ENCODE measurements around the gene C16orf78. TPM values are rescaled to one million over a fixed set of nuclear protein-coding genes. Genes with fewer than 3 reads are reported as not detected.

Gene C16orf78
- polyA plus RNA-seq, 1 donor from 2014 or later, result not detected

- Histone ChIP-seq H3K4me2 (ENCODE audit: low read length) (no peak overlapping the region), H3K27ac (ENCODE audit: low read length) (no peak overlapping the region), H3K27me3 (ENCODE audit: insufficient read depth, low read depth, low read length) (no peaks in the 10 kb centered on the region), H3K9ac (ENCODE audit: low read length) (no peak overlapping the region), H3K9me3 (ENCODE audit: low read length) (no peaks in the 10 kb centered on the region), H3K36me3 (ENCODE audit: insufficient read depth, low read length) (no peaks in the 10 kb centered on the region), H3K9me2 (ENCODE audit: insufficient read depth, low read length) (no peaks in the 10 kb centered on the region), H2AFZ (ENCODE audit: low read depth, low read length) (no peak overlapping the region), H4K20me1 (ENCODE audit: insufficient read depth) (no peaks in the 10 kb centered on the region), H3F3A (ENCODE audit: insufficient read depth, low read length, poor library complexity, severe bottlenecking) (no peaks in the 10 kb centered on the region), H3K79me2 (replicated peaks; ENCODE audit: insufficient read depth, low read length) (no peaks in the 10 kb centered on the region), H3K4me3 (ENCODE audit: low read length) (no peak overlapping the region)
- no peak for TF ChIP-seq TAF1 (IDR thresholded peaks at IDR 0.05; ENCODE audit: low read depth)
- no peak for TF ChIP-seq POLR2AphosphoS5 (IDR thresholded peaks at IDR 0.05)
- TF ChIP-seq SMC3 (conservative IDR thresholded peaks at IDR 0.05; ENCODE audit: poor library complexity), result no peak
Measured at GRCh38 chr16:49365711-49366509, 7.7 kb upstream of the C16orf78 start.

DNA sequence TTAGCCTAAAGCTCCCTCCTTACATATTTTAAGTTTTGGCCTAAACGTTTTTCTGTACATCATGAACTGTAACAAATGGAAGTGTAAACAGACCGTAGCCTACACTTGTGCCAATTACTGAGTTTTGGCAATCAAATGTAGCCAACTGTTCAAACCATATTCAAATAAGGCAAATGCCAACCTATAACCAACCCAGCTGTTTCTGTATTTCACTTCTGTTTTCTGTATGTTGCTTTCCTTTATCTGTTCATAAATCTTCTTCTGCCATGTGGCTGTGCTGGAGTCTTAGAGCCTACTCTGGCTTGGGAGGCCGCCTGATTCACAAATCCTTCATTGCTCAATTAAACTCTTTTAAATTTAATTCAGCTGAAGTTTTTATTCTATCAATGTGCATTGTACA lies 6.9 kb upstream of the C16orf78 start:
- Histone ChIP-seq H3K36me3 (ENCODE audit: insufficient read depth, low read length) (no peaks in the 10 kb centered on the region), H2AFZ (ENCODE audit: low read depth, low read length) (no peak overlapping the region), H3F3A (ENCODE audit: insufficient read depth, low read length, poor library complexity, severe bottlenecking) (no peaks in the 10 kb centered on the region), H3K4me2 (ENCODE audit: low read length) (no peak overlapping the region), H4K20me1 (ENCODE audit: insufficient read depth) (no peaks in the 10 kb centered on the region), H3K4me3 (ENCODE audit: low read length) (no peak overlapping the region), H3K9me3 (ENCODE audit: low read length) (no peaks in the 10 kb centered on the region), H3K79me2 (replicated peaks; ENCODE audit: insufficient read depth, low read length) (no peaks in the 10 kb centered on the region), H3K27ac (ENCODE audit: low read length) (no peak overlapping the region), H3K9me2 (ENCODE audit: insufficient read depth, low read length) (no peaks in the 10 kb centered on the region), H3K27me3 (ENCODE audit: insufficient read depth, low read depth, low read length) (no peaks in the 10 kb centered on the region), H3K9ac (ENCODE audit: low read length) (no peak overlapping the region)
- TF ChIP-seq MXI1 (conservative IDR thresholded peaks at IDR 0.05; ENCODE audit: poor library complexity, severe bottlenecking) (no peak), RAD21 (conservative IDR thresholded peaks at IDR 0.05) (no peak), POLR2AphosphoS5 (IDR thresholded peaks at IDR 0.05) (no peak), EZH2 (IDR thresholded peaks at IDR 0.05; ENCODE audit: borderline replicate concordance, insufficient read depth, low read length, poor library complexity, severe bottlenecking) (no peak), EP300 (conservative IDR thresholded peaks at IDR 0.05; ENCODE audit: poor library complexity, severe bottlenecking) (no peak), TAF1 (IDR thresholded peaks at IDR 0.05; ENCODE audit: low read depth) (no peak), SMC3 (conservative IDR thresholded peaks at IDR 0.05; ENCODE audit: poor library complexity) (no peak)
- TF ChIP-seq, protein P1, sequence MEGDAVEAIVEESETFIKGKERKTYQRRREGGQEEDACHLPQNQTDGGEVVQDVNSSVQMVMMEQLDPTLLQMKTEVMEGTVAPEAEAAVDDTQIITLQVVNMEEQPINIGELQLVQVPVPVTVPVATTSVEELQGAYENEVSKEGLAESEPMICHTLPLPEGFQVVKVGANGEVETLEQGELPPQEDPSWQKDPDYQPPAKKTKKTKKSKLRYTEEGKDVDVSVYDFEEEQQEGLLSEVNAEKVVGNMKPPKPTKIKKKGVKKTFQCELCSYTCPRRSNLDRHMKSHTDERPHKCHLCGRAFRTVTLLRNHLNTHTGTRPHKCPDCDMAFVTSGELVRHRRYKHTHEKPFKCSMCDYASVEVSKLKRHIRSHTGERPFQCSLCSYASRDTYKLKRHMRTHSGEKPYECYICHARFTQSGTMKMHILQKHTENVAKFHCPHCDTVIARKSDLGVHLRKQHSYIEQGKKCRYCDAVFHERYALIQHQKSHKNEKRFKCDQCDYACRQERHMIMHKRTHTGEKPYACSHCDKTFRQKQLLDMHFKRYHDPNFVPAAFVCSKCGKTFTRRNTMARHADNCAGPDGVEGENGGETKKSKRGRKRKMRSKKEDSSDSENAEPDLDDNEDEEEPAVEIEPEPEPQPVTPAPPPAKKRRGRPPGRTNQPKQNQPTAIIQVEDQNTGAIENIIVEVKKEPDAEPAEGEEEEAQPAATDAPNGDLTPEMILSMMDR (IDR thresholded peaks at IDR 0.05; ENCODE audit: poor library complexity, severe bottlenecking), result no peak
- TF ChIP-seq, protein P2, sequence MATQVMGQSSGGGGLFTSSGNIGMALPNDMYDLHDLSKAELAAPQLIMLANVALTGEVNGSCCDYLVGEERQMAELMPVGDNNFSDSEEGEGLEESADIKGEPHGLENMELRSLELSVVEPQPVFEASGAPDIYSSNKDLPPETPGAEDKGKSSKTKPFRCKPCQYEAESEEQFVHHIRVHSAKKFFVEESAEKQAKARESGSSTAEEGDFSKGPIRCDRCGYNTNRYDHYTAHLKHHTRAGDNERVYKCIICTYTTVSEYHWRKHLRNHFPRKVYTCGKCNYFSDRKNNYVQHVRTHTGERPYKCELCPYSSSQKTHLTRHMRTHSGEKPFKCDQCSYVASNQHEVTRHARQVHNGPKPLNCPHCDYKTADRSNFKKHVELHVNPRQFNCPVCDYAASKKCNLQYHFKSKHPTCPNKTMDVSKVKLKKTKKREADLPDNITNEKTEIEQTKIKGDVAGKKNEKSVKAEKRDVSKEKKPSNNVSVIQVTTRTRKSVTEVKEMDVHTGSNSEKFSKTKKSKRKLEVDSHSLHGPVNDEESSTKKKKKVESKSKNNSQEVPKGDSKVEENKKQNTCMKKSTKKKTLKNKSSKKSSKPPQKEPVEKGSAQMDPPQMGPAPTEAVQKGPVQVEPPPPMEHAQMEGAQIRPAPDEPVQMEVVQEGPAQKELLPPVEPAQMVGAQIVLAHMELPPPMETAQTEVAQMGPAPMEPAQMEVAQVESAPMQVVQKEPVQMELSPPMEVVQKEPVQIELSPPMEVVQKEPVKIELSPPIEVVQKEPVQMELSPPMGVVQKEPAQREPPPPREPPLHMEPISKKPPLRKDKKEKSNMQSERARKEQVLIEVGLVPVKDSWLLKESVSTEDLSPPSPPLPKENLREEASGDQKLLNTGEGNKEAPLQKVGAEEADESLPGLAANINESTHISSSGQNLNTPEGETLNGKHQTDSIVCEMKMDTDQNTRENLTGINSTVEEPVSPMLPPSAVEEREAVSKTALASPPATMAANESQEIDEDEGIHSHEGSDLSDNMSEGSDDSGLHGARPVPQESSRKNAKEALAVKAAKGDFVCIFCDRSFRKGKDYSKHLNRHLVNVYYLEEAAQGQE (IDR thresholded peaks at IDR 0.05; ENCODE audit: borderline replicate concordance), result no peak

All from neural cell (in vitro differentiated cells).